ENCODE results near the gene C17orf75. TPM values are rescaled to one million over a fixed set of nuclear protein-coding genes. Genes with fewer than 3 reads are reported as not detected.

The C17orf75 gene
- total and polyA plus RNA-seq, 10 of the 15 experiments (the other 5 are each of a cell fraction or from before 2014, with no cell fraction given), result 21.7 to 53.0 (median 27.3) TPM

- WGBS (ENCODE audit: insufficient coverage, insufficient replicate concordance, low lambda C conversion rate, missing lambda C conversion rate), result 98% methylated on average over 2 of the region's 2 CpGs
- POLR2A ChIA-PET, result interaction anchor here (0.8 kb wide), 1 partner anchor 19 kb away, joined by 3 read pairs; no protein-coding TSS in a partner anchor
These were observed 8.8 kb downstream of the C17orf75 start for GRCh38 chr17:32333187-32333586.

More at GRCh38 chr17:32333187-32333586, 8.8 kb downstream of the C17orf75 start:
- ATAC-seq (no peak), FAIRE-seq (no peak), DNase-seq (ENCODE audit: low read depth, low spot score) (no peak)
- Histone ChIP-seq H3K4me1 (ENCODE audit: control insufficient read depth, insufficient read depth, low read length) (no peaks in the 10 kb centered on the region; the same call in 1 of the 2 replicates), H3K36me3 (ENCODE audit: control insufficient read depth in 2 of 2, insufficient read depth in 2 of 2, low read length in 1 of 2) (peaks cover 0 to 2% of the 10 kb centered on the region in 2 experiments; a peak in 2 of 4 replicates), H3K79me2 (ENCODE audit: control insufficient read depth, insufficient read depth, low read length) (no peaks in the 10 kb centered on the region), H3K9me3 (replicated peaks; ENCODE audit: control insufficient read depth, insufficient read depth, low read length) (no peaks in the 10 kb centered on the region), H4K20me1 (ENCODE audit: control insufficient read depth, insufficient read depth) (no peaks in the 10 kb centered on the region), H3K27me3 (replicated peaks in 1 of 2; ENCODE audit: control insufficient read depth in 2 of 2, insufficient read depth in 2 of 2, low read length in 1 of 2) (no peaks in the 10 kb centered on the region), H2AFZ (ENCODE audit: control insufficient read depth, low read depth, low read length) (no peak overlapping the region), H3K4me2 (ENCODE audit: control insufficient read depth, insufficient read depth) (no peak overlapping the region), H3K9ac (ENCODE audit: control insufficient read depth, insufficient read depth, low read length) (no peak overlapping the region), H3K27ac (ENCODE audit: control insufficient read depth, insufficient read depth) (no peak overlapping the region), H3K4me3 (no peak overlapping the region)
- in situ Hi-C loops (cut with MboI) (no loop called here), intact Hi-C loops (cut with micrococcal nuclease; ENCODE audit: unreplicated experiment) (no loop called here)
- RAD21 ChIA-PET (ENCODE audit: unreplicated experiment), result interaction anchor here (1.4 kb wide), 1 partner anchor 9 kb away, joined by 3 read pairs; no protein-coding TSS in a partner anchor
- BruUV-seq (replicated peaks), result no TSS peak
- CTCF ChIA-PET, result interaction anchor here (1.2 to 9.3 kb wide), 4 partner anchors 9 to 129 kb away, joined by 3 to 54 read pairs (median 3); no protein-coding TSS in a partner anchor
- SMC1A ChIA-PET (ENCODE audit: uncharacterized antibody, unreplicated experiment), result interaction anchor here (0.6 kb wide), 1 partner anchor 21 kb away, joined by 3 read pairs; no protein-coding TSS in a partner anchor
- TF ChIP-seq ZSCAN29 (IDR thresholded peaks at IDR 0.05), result no peak
- no peak for TF ChIP-seq TBL1XR1 (IDR thresholded peaks at IDR 0.05; ENCODE audit: low read depth, low read length)
- TF ChIP-seq FOXK2 (IDR thresholded peaks at IDR 0.05), result no peak
- no peak for TF ChIP-seq MYC (IDR thresholded peaks at IDR 0.05; ENCODE audit: insufficient read depth, insufficient read length, insufficient replicate concordance, low read length, severe bottlenecking)
- TF ChIP-seq, protein P1, sequence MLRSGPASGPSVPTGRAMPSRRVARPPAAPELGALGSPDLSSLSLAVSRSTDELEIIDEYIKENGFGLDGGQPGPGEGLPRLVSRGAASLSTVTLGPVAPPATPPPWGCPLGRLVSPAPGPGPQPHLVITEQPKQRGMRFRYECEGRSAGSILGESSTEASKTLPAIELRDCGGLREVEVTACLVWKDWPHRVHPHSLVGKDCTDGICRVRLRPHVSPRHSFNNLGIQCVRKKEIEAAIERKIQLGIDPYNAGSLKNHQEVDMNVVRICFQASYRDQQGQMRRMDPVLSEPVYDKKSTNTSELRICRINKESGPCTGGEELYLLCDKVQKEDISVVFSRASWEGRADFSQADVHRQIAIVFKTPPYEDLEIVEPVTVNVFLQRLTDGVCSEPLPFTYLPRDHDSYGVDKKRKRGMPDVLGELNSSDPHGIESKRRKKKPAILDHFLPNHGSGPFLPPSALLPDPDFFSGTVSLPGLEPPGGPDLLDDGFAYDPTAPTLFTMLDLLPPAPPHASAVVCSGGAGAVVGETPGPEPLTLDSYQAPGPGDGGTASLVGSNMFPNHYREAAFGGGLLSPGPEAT (IDR thresholded peaks at IDR 0.05; ENCODE audit: low read depth), result no peak
- TF ChIP-seq SPI1 (IDR thresholded peaks at IDR 0.05; ENCODE audit: borderline replicate concordance, insufficient read depth, low read depth, low read length), result no peak
- TF ChIP-seq PAX5 (IDR thresholded peaks at IDR 0.05; ENCODE audit: borderline replicate concordance, low read depth, low read length), result no peak
- TF ChIP-seq SIN3A (IDR thresholded peaks at IDR 0.05; ENCODE audit: low read depth, low read length), result no peak
- TF ChIP-seq, protein P2, sequence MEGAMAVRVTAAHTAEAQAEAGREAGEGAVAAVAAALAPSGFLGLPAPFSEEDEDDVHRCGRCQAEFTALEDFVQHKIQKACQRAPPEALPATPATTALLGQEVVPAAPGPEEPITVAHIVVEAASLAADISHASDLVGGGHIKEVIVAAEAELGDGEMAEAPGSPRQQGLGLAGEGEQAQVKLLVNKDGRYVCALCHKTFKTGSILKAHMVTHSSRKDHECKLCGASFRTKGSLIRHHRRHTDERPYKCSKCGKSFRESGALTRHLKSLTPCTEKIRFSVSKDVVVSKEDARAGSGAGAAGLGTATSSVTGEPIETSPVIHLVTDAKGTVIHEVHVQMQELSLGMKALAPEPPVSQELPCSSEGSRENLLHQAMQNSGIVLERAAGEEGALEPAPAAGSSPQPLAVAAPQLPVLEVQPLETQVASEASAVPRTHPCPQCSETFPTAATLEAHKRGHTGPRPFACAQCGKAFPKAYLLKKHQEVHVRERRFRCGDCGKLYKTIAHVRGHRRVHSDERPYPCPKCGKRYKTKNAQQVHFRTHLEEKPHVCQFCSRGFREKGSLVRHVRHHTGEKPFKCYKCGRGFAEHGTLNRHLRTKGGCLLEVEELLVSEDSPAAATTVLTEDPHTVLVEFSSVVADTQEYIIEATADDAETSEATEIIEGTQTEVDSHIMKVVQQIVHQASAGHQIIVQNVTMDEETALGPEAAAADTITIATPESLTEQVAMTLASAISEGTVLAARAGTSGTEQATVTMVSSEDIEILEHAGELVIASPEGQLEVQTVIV (IDR thresholded peaks at IDR 0.05; ENCODE audit: borderline replicate concordance, partially characterized antibody), result no peak
- TF ChIP-seq SREBF2 (IDR thresholded peaks at IDR 0.05; ENCODE audit: low read length), result no peak
- TF ChIP-seq FOXM1 (IDR thresholded peaks at IDR 0.05; ENCODE audit: low read depth, low read length), result no peak
